Measurements from ENCODE around the gene TRIM50. TPM values are rescaled to one million over a fixed set of nuclear protein-coding genes. Genes with fewer than 3 reads are reported as not detected.

The TRIM50 gene
- total and polyA plus RNA-seq, 2 of the 13 experiments (the other 11 are each of a cell fraction or from before 2014, with no cell fraction given) = 4.2 to 24.5 TPM

- ChIA-PET POLR2A (interaction anchor here (0.8 to 2.2 kb wide), 4 partner anchors 10 to 95 kb away, joined by 3 to 12 read pairs (median 3); no protein-coding TSS in a partner anchor), CTCF (ENCODE audit: low intra/inter-chr PET ratio, low total read pairs) (interaction anchor here (1.1 to 1.4 kb wide), 2 partner anchors 17 to 110 kb away, joined by 3 to 8 read pairs; no protein-coding TSS in a partner anchor)
- BruUV-seq (replicated peaks) = no TSS peak
- Histone ChIP-seq H3K79me2 (ENCODE audit: insufficient read depth, low read length) (no peaks in the 10 kb centered on the region), H2AFZ (ENCODE audit: low read length) (no peak overlapping the region), H3K4me3 (replicated peaks in 1 of 3; ENCODE audit: insufficient read depth in 1 of 3, low read depth in 2 of 3, low read length in 3 of 3) (no peak overlapping the region), H3K4me2 (ENCODE audit: low read depth, low read length) (peak overlapping the region; percentile 49), H3K36me3 (replicated peaks in 1 of 2; ENCODE audit: control insufficient read depth in 1 of 2, insufficient read depth in 2 of 2, low read length in 2 of 2) (no peaks in the 10 kb centered on the region), H3K9ac (ENCODE audit: insufficient read depth, low read depth, low read length) (no peak overlapping the region), H3K27me3 (ENCODE audit: control insufficient read depth in 1 of 2, insufficient read depth in 2 of 2, low read length in 2 of 2) (peaks cover 0 to 5% of the 10 kb centered on the region in 2 experiments; a peak in 1 of 5 replicates), H4K20me1 (ENCODE audit: insufficient read depth, low read length) (no peaks in the 10 kb centered on the region), H3K27ac (ENCODE audit: extremely low read length, insufficient read depth, low read length) (no peak overlapping the region), H3K4me1 (ENCODE audit: insufficient read depth, low read length) (peaks cover 63% of the 10 kb centered on the region), H3K9me3 (ENCODE audit: low read length) (no peaks in the 10 kb centered on the region)
- intact Hi-C loops (cut with micrococcal nuclease; ENCODE audit: unreplicated experiment) = loop anchor here (1.0 to 2.0 kb wide), 4 partner anchors 17 to 109 kb away; no protein-coding TSS in a partner anchor
- DNase-seq (ENCODE audit: low spot score) (peak; percentile 43), ATAC-seq (no peak), FAIRE-seq (no peak)
- WGBS (ENCODE audit: low lambda C conversion rate) = 34% methylated on average over 7 of the region's 8 CpGs
- in situ Hi-C loops (cut with HindIII; ENCODE audit: extremely low pct_ligation_motif_present, low pct_unique_long_range_greater_than_20kb) = loop anchor here (5.0 kb wide), 1 partner anchor 95 kb away; no protein-coding TSS in a partner anchor
- no peak for TF ChIP-seq ZNF101 (CRISPR knock-in tag; IDR thresholded peaks at IDR 0.05; ENCODE audit: borderline replicate concordance, low read depth)
- TF ChIP-seq ZNF501 (CRISPR knock-in tag; IDR thresholded peaks at IDR 0.05) = no peak
- peak; percentile 46 for TF ChIP-seq BHLHE40 (IDR thresholded peaks at IDR 0.05; ENCODE audit: low read length)
- TF ChIP-seq RCOR2 (CRISPR knock-in tag; IDR thresholded peaks at IDR 0.05) = no peak
- TF ChIP-seq RAD51 (IDR thresholded peaks at IDR 0.05; ENCODE audit: borderline replicate concordance) = peak; percentile 61; the same call in 1 of the 2 replicates
- 0 out of 2 replicates have a peak, but pooled peaks have one; percentile 8 for TF ChIP-seq KLF6 (CRISPR knock-in tag; IDR thresholded peaks at IDR 0.05)
- TF ChIP-seq FOXO4 (CRISPR knock-in tag; conservative IDR thresholded peaks at IDR 0.05) = no peak
- 0 out of 2 replicates have a peak, but pooled peaks have one; percentile 14 for TF ChIP-seq ZNF564 (CRISPR knock-in tag; IDR thresholded peaks at IDR 0.05)
- no peak for TF ChIP-seq MEF2D (CRISPR knock-in tag; IDR thresholded peaks at IDR 0.05)
- TF ChIP-seq ZNF724P (CRISPR knock-in tag; IDR thresholded peaks at IDR 0.05; ENCODE audit: borderline replicate concordance) = no peak
- TF ChIP-seq USF2 (IDR thresholded peaks at IDR 0.05; ENCODE audit: low read depth, low read length) = peak; percentile 86
- TF ChIP-seq USF2 (CRISPR knock-in tag; IDR thresholded peaks at IDR 0.05; ENCODE audit: borderline replicate concordance) = peak; percentile 69; the same call in 1 of the 2 replicates
- TF ChIP-seq FOSL2 (CRISPR knock-in tag; IDR thresholded peaks at IDR 0.05) = peak; percentile 84
- TF ChIP-seq GMEB2 (CRISPR knock-in tag; IDR thresholded peaks at IDR 0.05; ENCODE audit: low read depth) = no peak
Observed at GRCh38 chr7:73341877-73342276, 14.0 kb upstream of the TRIM50 start.
